Measurements from ENCODE around the gene CSNK1G1. TPM values are rescaled to one million over a fixed set of nuclear protein-coding genes. Genes with fewer than 3 reads are reported as not detected.
"Not testable (repeated sequence)": the region's sequence is repeated elsewhere in the genome, so short reads cannot be mapped to it uniquely, and the experiment has no call there.

The CSNK1G1 gene
- total RNA-seq, 1 experiment from 2014 or later, result 12.6 TPM

DNA sequence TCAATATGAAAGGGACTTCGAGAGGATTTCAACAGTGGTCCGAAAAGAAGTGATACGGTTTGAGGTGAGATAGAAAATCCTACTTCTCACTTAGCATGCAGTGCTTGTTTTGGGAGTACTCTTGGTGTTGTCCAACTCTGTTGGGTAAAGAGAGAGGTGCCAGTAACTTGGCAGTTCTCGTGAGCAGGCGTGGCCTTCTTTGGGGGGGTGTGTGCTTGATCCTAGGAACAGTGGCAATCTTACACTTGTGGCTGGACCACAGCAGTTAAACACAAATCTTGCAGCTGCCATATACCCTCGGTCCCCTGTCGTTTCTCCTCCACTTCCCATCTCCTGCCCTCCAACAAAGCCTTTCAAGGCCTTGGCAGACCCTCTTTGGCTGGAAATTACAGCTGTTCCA is 219.6 kb downstream of the CSNK1G1 start:
- DNase-seq (ENCODE audit: low spot score), result no peak

DNA sequence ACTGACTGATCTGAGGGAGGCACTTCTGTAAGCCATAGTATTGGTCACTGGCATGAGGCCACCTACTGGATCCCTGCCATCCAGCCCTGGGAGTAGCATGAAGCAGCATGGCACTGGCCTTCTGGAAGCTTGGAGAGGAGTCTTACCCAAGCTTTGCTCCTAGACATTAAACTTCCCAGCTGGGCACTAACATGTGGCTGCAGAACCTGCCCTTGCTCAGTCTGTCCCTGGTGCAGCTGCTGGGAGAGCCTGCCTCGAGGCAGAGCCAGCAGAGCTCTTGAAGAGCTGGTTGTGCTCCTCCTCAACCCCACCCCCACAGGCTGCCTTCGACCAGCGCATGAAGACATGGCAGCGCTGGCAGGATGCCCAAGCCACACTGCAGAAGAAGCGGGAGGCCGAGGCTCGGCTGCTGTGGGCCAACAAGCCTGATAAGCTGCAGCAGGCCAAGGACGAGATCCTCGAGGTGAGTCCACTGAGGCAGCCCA is 221.6 kb downstream of the CSNK1G1 start:
- no peak for DNase-seq (ENCODE audit: low spot score)

DNA sequence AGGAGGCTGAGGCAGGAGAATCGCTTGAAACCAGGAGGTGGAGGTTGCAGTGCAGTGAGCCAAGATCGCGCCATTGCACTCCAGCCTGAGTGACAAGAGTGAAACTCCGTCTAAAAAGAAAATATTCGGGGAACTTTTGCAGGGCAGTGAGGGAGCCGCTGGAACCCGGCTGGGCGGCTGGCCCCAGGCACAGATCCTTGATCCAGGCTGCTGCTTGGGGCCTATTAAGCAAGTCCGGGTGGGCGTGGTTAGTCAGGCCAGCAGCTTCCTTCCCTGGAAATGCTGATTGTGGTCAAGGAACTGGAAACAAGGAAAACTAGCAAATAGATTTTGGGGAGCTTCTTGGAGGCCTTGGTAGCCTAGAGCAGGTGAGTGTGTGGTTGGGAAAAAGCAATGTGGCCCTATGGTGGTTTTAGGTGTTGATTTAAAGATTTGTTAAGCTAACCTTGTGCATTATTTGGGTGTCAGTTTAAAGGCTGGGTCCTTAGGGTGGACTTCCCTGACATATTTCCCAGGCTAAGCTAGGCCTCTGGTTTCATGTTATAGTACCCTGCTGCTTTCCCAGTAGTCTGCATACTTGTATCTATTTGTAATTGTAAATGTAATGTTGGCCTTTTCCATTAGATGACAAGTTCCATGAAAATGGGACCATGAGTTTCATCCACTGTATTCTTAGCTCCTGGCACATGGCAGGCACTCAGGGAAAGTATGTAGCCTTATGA is 222.2 kb downstream of the CSNK1G1 start:
- DNase-seq (ENCODE audit: low spot score), result no peak

DNA sequence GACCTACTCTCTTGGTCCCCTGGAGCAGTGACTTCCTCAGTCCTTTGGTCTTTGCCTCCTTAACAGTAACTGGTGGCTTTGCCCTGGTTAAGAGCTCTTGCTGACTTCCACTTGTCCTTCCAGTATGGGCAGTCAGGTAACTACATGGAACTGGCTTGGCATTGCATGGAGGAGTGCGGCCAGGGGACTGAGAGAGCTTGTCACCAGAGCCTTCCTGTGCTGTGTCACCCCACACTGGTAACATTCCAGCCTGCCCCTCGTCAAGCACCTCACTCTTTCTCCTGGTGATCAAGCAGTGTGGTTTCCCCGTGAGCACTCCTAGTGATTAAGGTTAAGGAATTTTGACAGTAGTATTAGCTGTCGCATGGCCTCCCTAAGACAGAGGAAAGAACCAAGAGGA is 223.8 kb downstream of the CSNK1G1 start:
- DNase-seq (ENCODE audit: low spot score), result no peak

DNA sequence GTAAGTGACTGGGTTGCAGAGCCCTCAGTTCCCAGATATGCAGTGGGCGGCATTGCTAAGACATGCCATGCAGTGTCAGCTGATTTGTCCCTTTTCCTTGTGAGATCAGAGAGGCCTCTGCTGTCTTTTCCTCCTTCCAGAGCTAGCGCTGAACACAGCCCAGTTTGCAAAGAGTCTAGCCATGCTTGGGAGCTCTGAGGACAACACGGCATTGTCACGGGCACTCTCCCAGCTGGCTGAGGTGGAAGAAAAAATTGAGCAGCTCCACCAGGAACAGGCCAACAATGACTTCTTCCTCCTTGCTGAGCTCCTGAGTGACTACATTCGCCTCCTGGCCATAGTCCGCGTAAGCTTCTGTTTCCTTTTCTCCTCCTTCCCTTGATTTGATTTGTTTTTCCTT is 224.4 kb downstream of the CSNK1G1 start:
- no peak for DNase-seq (ENCODE audit: low spot score)

DNA sequence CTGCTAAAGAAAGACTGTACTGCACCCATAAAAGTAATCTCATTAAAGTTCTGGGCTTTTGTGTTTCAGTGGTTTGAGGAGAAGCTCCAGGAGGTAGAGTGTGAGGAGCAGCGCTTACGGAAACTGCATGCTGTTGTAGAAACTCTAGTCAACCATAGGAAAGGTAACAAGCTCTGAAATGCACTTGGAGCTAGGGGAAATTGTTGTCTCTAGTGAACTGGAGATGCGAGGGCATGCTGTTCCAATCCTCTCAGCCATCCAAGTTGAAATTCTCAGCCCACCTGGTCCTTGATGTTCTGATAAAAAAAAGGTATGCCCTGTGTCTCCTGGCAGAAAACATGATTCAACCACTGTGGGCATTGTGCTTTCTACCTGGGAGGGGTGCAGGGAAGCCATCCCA is 225.8 kb downstream of the CSNK1G1 start:
- no peak for DNase-seq (ENCODE audit: low spot score)

DNA sequence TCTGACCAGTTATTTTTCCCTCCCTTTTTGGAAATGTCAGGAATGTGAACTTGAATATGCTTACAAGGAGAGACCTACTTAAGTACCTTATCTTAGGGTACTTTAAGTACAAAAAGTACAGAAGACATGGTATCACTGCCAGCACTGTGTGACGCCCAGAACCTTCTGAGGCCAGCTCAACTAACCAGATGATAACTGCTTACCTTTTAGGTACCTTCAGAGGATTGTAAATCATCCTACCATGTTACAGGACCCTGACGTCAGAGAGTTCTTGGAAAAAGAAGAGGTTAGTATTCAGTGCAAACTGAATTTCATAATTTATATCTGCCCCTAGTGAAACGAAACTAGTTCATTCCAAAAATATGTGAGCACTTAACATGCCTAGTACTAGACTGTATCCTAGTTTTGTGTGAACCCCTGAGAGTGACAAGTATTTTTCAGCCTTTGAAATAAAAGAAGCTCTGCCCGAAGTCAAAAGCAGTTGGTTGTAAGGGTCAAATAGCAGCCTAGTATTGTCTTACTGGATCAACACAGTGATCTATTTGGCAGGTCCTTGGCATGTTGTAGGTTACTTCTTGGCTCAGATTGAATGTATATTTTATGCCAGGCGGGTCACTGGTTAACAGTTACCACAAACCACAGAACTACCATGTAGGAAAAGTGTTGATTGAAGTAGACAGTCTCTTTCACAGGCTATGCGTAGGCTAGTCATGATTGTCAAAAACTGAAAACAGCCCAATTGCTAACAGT is 228.3 kb downstream of the CSNK1G1 start:
- DNase-seq (ENCODE audit: low spot score), result no peak

DNA sequence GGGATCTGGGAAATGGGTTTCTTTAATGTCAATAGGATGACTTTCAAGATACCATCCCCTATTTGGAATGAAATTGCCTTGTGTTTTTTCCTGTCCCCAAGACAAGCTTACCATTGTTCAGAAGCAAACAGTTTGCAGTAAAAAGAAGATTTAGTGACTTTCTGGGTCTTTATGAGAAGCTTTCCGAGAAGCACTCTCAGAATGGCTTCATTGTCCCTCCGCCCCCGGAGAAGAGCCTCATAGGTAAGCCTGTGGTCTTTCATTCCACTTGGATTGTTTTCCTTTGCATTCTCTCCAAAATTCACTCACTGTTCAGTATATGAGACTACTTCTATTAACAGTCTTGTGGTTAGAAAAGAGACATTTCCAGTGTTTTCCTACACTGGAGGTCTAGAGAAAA is 230.0 kb downstream of the CSNK1G1 start:
- DNase-seq (ENCODE audit: low spot score), result no peak

DNA sequence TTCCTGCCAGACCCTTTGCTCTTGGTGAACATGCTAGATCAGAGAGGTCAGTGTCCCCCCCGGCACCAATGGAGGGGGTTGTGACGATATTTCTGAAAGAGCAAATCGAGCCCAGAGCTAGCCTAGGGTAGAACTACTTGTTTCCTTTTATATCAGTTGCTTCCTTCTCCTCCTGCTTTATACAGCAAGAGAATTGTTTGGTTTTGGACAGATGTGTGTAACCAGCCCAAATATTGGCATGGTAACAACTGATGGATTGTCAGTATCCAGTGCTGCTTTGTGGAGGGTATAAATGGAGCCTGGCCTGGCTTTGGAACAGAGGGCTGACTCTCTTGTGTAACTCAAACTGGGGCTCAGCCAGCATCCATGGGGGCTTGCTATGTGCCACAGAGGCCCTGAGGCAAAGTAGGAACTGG is 233.0 kb downstream of the CSNK1G1 start:
- DNase-seq (ENCODE audit: low spot score), result no peak

DNA sequence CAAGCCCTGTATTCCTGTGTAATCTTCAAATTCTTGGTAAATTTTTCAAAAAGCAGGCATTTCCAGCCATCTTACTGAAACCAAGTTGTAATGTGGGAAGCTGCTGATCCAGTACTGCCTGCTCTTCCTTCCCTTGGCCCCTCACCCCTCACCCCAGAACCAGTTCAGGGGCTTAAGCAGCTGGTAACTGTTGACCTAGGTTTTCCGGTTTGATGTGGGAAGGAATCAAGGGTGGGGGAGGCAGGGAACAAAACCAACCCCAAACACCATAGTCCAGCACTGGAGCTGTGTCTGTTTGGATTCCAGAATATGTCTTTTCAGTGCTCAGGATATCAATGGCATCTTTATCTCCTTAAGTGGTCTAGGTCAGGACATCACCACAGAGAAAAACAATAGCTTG is 233.5 kb downstream of the CSNK1G1 start:
- no peak for DNase-seq (ENCODE audit: low spot score)

DNA sequence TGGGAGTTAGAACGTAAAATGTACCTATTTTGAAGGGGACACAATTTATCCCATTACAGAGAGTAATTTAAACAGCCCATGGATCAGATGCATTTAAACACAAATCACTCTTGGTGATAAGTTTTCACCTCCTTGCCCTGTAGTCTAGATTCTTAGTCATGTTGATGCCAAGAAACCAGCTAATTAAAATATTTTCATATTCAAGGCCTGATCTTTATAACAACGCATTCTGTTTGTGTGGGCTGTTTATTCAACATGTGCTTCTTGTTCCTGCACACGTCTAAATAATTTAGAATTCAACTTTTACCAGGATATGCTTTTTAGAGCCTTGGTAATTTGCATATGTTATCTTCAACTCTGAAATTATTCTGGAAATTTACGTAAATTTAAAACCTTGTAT is 234.4 kb downstream of the CSNK1G1 start:
- DNase-seq (ENCODE audit: low spot score), result no peak

DNA sequence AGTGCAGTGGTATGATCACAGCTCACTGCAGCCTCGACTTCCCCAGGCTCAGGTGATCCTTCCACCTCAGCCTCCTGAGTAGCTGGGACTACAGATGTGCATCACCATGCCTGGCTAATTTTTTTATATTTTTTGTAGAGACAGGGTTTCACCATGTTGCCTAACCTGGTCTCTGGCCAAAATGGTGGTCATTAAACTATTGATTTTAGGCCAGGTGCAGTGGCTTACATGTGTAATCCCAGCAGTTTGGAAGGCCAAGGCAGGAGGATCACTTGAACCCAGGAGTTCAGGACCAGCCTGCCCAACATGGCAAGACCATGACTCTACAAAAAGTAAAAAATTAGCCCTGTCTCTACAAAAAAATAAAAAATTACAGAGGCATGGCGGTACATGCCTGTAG is 235.7 kb downstream of the CSNK1G1 start:
- DNase-seq (ENCODE audit: low spot score), result not testable (repeated sequence)

DNA sequence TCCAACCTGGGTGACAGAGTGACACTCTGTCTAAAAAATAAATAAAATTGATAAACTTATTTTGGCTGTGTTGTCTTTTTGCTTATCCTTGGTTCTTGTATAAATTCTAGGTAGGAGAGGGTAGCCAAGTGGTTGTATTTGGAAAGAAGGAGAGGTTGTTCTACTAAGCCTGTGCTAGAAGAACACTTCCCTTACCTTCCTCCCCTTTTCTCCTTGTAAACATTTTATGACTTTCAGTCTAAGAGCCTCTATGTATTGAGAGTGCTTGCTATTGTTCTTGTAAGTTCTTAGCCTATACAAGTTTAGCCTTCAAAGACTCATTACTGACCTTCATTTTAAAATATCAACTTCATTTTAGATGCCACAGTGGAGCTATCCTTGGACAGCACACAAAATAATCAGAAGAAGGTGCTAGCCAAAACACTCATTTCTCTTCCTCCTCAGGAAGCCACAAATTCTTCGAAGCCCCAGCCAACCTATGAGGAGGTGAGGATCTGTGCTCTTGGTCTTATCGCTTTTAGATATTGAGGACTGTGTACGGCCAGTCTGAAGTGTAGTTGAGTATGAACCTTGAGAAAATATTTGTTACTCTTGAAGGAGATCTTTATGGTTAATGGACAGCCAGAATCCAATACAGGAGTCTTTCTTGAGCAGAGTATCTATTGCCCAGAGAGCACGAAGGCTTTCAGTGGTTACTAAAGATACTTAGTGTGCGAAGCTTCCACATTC is 238.1 kb downstream of the CSNK1G1 start:
- DNase-seq (ENCODE audit: low spot score), result no peak

Small RNAs within 50 kb of the gene (small RNA-seq; reads per million reads assigned to genes)
- gene RF00554, result not detected

Other genes starting within 250 kb of the CSNK1G1 start
- gene SNX22, start 204.4 kb downstream of the CSNK1G1 start, total RNA-seq (2014; rRNA removed; shearing (Covaris generic)), result 0.03 and 0.18 TPM in 2 replicates
- gene PPIB, start 193.2 kb downstream of the CSNK1G1 start, total RNA-seq (2014; rRNA removed; shearing (Covaris generic)), result 627 and 667 TPM in 2 replicates
- 80.0 and 83.7 TPM in 2 replicates for gene PCLAF, start 25.3 kb upstream of the CSNK1G1 start, total RNA-seq (2014; rRNA removed; shearing (Covaris generic))
- gene TRIP4, start 31.7 kb upstream of the CSNK1G1 start, total RNA-seq (2014; rRNA removed; shearing (Covaris generic)), result 5.4 and 6.1 TPM in 2 replicates
- gene ZNF609, start 104.4 kb upstream of the CSNK1G1 start, total RNA-seq (2014; rRNA removed; shearing (Covaris generic)), result 19.4 and 22.8 TPM in 2 replicates